ENCODE data around the gene AIMP1.

AIMP1 gene

DNA sequence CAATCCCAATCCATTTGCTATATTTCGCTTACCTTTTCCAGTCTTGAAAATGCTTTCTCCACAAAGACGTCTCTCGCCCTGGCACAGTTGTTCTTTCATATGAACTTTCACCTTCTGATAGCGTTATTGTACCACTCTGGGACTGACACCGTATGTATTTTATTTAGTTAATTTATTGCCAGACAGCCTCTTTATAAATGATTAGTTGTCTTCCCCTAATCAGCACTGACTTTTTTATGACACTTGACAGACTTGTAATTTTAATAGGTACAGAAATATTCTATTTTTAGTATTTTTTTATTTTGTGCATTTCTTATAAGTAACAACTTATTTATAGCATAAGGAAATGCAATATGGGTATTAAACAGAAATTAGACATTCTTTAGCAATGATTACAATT lies 52.3 kb downstream of the AIMP1 start, which contains the start of gene GIMD1:
Gene GIMD1, minus strand, starts transcription at position 101 of the 400 bp plus-strand sequence. CDS start 1,343 bp downstream, outside the sequence.
- Mint-ChIP-seq H3K9me3 (no peaks in the 10 kb centered on the region), H3K4me3 (no peak within 1 kb of the TSS), H3K27me3 (ENCODE audit: low read depth, poor library complexity) (no peaks in the 10 kb centered on the region), H3K36me3 (ENCODE audit: low read depth) (no peaks in the 10 kb centered on the region), H3K4me1 (peaks cover 33% of the 10 kb centered on the region), H3K27ac (no peak within 1 kb of the TSS)
- TF ChIP-seq, protein P1, sequence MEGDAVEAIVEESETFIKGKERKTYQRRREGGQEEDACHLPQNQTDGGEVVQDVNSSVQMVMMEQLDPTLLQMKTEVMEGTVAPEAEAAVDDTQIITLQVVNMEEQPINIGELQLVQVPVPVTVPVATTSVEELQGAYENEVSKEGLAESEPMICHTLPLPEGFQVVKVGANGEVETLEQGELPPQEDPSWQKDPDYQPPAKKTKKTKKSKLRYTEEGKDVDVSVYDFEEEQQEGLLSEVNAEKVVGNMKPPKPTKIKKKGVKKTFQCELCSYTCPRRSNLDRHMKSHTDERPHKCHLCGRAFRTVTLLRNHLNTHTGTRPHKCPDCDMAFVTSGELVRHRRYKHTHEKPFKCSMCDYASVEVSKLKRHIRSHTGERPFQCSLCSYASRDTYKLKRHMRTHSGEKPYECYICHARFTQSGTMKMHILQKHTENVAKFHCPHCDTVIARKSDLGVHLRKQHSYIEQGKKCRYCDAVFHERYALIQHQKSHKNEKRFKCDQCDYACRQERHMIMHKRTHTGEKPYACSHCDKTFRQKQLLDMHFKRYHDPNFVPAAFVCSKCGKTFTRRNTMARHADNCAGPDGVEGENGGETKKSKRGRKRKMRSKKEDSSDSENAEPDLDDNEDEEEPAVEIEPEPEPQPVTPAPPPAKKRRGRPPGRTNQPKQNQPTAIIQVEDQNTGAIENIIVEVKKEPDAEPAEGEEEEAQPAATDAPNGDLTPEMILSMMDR (IDR thresholded peaks at IDR 0.05) = no peak
- no peak for DNase-seq

DNA sequence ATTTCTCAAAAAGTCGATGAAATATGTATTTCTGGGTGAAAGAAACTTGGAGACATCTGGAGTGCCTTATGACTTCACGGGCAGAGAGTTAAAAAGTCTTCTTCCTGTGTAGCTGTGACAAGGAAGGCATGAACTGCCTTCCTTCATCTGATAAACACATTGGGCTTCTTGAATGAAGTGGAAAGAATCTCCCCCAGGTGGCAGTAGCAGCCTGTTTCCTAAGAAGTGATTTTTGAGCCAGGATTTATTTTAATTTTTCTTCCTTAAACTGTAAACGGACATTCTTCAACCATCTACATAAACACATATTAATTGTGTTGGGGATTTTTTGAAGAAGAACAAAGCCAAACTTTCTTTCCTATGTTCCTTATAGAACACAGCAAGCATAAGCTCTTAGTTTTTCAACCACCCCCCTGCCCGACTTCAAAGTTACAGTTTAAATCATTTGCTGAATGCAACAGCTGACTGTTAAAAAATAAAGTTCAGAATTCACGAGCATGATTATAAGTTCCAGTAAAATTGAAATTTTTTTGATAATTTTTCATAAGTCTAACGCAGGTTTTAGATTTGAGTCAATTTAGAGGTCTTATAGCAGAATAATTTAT lies 53.2 kb downstream of the AIMP1 start:
- H3K27ac Mint-ChIP-seq = no peak overlapping the region
- TF ChIP-seq, protein P1 (IDR thresholded peaks at IDR 0.05) = peak; percentile 73
- no peak overlapping the region for H3K4me3 Mint-ChIP-seq
- no peaks in the 10 kb centered on the region for H3K36me3 Mint-ChIP-seq (ENCODE audit: low read depth)
- peaks cover 29% of the 10 kb centered on the region for H3K4me1 Mint-ChIP-seq
- peak; percentile 28 for DNase-seq
- no peaks in the 10 kb centered on the region for H3K9me3 Mint-ChIP-seq
- no peaks in the 10 kb centered on the region for H3K27me3 Mint-ChIP-seq (ENCODE audit: low read depth, poor library complexity)

DNA sequence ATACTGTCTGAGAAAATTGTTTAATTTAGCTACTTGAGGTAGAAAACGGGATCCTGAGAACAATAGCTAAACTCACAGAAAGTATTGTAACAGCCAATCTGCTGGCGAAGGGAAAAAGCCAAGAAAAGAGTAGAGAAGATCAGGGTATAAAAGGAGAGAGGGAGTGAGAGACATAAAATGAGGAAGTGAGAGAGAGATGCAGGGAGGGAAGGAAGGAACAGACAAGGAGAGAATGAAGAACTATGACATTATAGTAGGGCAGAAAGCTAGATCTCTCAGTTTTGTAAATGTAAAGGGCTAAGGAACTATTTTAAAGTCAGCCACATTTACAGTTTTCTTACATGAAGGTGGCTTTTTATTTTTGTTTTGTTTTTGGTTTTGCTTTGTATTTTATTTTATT lies 53.9 kb downstream of the AIMP1 start:
- H3K36me3 Mint-ChIP-seq (ENCODE audit: low read depth) = no peaks in the 10 kb centered on the region
- TF ChIP-seq, protein P1 (IDR thresholded peaks at IDR 0.05) = no peak
- no peaks in the 10 kb centered on the region for H3K9me3 Mint-ChIP-seq
- H3K27ac Mint-ChIP-seq = peak overlapping the region; percentile 64
- no peaks in the 10 kb centered on the region for H3K27me3 Mint-ChIP-seq (ENCODE audit: low read depth, poor library complexity)
- H3K4me3 Mint-ChIP-seq = no peak overlapping the region
- no peak for DNase-seq
- peaks cover 29% of the 10 kb centered on the region for H3K4me1 Mint-ChIP-seq

DNA sequence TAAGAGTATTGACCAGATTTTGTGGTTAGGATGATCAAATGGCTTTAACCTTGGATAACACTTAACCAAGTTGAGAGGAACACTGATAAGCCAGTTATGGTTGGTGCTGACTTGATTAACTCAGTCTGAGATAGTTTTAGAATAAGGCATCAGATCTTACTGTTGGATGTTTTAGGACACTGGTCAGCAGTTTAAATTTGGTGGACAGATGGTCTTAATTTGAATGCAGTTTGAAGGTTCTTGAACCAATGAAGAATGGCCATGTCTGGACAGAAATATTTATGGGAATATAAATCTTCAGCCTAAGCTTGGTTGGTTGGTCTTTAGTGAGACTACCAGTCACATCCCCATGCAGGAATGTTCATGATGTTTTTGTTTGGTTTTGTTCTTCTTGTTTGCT lies 54.8 kb downstream of the AIMP1 start:
- Mint-ChIP-seq H3K27ac (no peak overlapping the region), H3K4me1 (peaks cover 29% of the 10 kb centered on the region), H3K9me3 (no peaks in the 10 kb centered on the region), H3K36me3 (ENCODE audit: low read depth) (no peaks in the 10 kb centered on the region), H3K4me3 (no peak overlapping the region), H3K27me3 (ENCODE audit: low read depth, poor library complexity) (no peaks in the 10 kb centered on the region)
- TF ChIP-seq, protein P1 (IDR thresholded peaks at IDR 0.05) = no peak
- DNase-seq = no peak

DNA sequence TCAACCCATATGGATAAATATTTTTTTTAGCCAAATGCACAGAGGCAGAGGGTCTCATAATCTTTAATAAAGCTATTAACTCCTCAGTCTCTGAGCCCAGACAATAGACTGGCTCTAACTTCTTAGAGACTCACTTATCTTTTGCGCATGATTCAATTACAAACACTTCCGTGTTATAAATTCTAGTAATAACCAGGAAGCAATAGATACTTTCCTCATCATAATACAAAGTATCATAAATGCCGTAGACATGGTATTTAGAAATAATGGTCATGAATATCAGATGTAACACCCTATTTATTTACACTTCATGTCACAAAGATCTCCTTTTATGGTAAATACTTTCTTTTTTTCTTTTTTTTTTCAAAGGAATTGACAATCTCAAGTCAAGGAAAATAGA lies 56.7 kb downstream of the AIMP1 start:
- TF ChIP-seq, protein P1 (IDR thresholded peaks at IDR 0.05) = no peak
- Mint-ChIP-seq H3K27me3 (ENCODE audit: low read depth, poor library complexity) (no peaks in the 10 kb centered on the region), H3K9me3 (no peaks in the 10 kb centered on the region), H3K4me1 (peaks cover 29% of the 10 kb centered on the region), H3K4me3 (no peak overlapping the region), H3K36me3 (ENCODE audit: low read depth) (no peaks in the 10 kb centered on the region), H3K27ac (no peak overlapping the region)
- DNase-seq = no peak

DNA sequence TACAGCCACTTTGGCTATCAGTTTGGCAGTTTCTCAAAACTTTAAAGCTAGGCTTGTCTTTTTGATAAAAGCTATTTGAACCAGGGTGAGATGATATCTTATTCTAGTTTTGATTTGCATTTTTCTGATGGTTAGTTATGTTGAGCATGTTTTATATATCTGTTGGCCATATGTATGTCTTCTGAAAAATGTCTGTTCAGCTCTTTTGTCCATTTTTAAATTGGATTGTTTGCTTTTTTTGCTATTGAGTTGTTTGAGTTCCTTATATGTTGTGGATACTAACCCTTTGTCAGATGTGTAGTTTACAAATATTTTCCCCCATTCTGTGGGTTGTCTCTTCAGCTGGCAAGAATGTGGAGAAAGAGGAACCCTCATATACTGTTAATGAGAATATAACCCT lies 63.8 kb downstream of the AIMP1 start:
- Mint-ChIP-seq H3K4me3 (no peak overlapping the region), H3K36me3 (ENCODE audit: low read depth) (no peaks in the 10 kb centered on the region), H3K4me1 (no peaks in the 10 kb centered on the region), H3K27me3 (ENCODE audit: low read depth, poor library complexity) (no peaks in the 10 kb centered on the region), H3K27ac (no peak overlapping the region), H3K9me3 (no peaks in the 10 kb centered on the region)
- TF ChIP-seq, protein P1 (IDR thresholded peaks at IDR 0.05) = no peak
- DNase-seq = no peak

Data from nephron progenitor cell (in vitro differentiated cells).